Motor neuron (in vitro differentiated cells): ENCODE results near the gene SCAF4. TPM values are rescaled to one million over a fixed set of nuclear protein-coding genes. Genes with fewer than 3 reads are reported as not detected.
A peak's percentile ranks its signal among the peaks of the same experiment; 100 is the strongest.
"Not testable (repeated sequence)": the region's sequence is repeated elsewhere in the genome, so short reads cannot be mapped to it uniquely, and the experiment has no call there.

ENCODE experiments used
- ATAC-seq, 8 experiments: fragments of 200-7000 bp; cut with Tn5 transposase; replicated peaks in 6 of 8; 2 replicates each; pipeline ENCODE4 v1.8.0; 2021; ENCODE audit warnings: mild to moderate bottlenecking in 8 of 8, moderate library complexity in 8 of 8
- H3K27ac ChIP-seq, 2 donors: fragments of 250-450 bp; sonication (Bioruptor Pico); 2 replicates each; pipeline ENCODE4 v1.9.0; 2021; ENCODE audit warnings: antibody characterized with exemption in 2 of 2, mild to moderate bottlenecking in 2 of 2, moderate library complexity in 1 of 2
- H3K4me1 ChIP-seq, 2 donors: fragments of 250-450 bp; sonication (Bioruptor Pico); replicated peaks in 1 of 2; 2 replicates each; pipeline ENCODE4 v1.6.1; 2021; ENCODE audit warnings: antibody characterized with exemption in 2 of 2, mild to moderate bottlenecking in 2 of 2, moderate library complexity in 1 of 2
- H3K4me3 ChIP-seq, 5 donors: fragments of 250-450 bp; sonication (Bioruptor Pico); 2 replicates each; pipeline ENCODE4 v1.9.0; 2021; ENCODE audit warnings: antibody characterized with exemption in 5 of 5, mild to moderate bottlenecking in 5 of 5, moderate library complexity in 4 of 5
- WGBS, 10 experiments: fragments of 450-650 bp; shearing (Covaris generic); methylation state at CpG; one replicate each; pipeline ENCODE4 v1.0.0; 2022; 5-methylcytosine and 5-hydroxymethylcytosine counted together
- in situ Hi-C, 9 experiments: fragments of 400-800 bp; cut with MboI; loops; one replicate each; pipeline ENCODE4 v1.15.0; 2021; ENCODE audit warnings: low sequenced_read_pairs in 9 of 9, low pct_unique_long_range_greater_than_20kb in 2 of 9; ENCODE audit not compliant: unreplicated experiment in 9 of 9
- total RNA-seq, 8 experiments: library from RNA; unstranded; fragments of 300-600 nt; gene quantifications; 2 replicates each; pipeline versions ENCODE4 v1.2.3 to v1.2.4, GENCODE V29; 2022

SCAF4 gene
- total RNA-seq, 8 experiments from 2014 or later: 6.9 to 40.3 (median 15.5) TPM

DNA sequence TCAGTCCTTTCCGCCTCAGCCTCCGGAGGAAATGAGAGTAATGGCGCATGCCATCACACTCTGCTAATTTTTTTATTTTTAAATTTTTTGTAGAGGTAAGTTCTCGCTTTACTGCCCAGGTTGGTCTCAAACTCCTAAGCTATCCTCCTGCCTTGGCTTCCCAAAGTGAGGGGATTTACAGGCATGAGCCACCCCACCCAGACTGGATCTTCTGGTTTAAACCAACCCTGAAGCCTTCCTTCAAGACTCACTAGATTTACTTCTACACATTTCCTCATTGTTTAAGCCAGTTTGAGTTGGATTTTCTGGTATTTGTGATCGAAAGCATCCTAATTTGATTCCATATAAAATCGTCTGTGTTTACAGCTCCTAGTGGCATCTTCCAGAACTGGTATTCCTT, 23.1 kb upstream of the SCAF4 start:
- no peak for ATAC-seq
- in situ Hi-C loops: loop anchor here in 1 of 9 experiments (25.0 kb wide), 1 partner anchor 107 kb away; the partner anchor contains the start of gene HUNK
- WGBS, 10 experiments: 72 to 100% (median 92%) methylated on average over 1 to 6 of the region's 6 CpGs
- H3K4me3 ChIP-seq: no peak overlapping the region
- H3K27ac ChIP-seq: no peak overlapping the region
- peaks cover 6 to 10% of the 10 kb centered on the region in 2 donors for H3K4me1 ChIP-seq

DNA sequence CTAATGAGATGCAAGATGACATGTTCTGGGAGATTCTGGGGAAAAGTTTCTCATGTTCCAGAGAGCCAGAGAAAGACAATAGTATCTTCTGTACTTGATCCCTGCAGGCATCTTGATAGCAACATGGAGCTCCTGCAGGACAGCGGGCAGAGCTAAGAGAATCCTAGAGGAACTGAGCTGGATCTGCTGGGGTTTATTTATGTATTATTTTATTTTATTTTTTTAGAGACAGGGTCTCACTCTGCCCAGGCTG, 22.7 kb upstream of the SCAF4 start:
- H3K27ac ChIP-seq: no peak overlapping the region
- in situ Hi-C loops: loop anchor here in 1 of 9 experiments (25.0 kb wide), 1 partner anchor 108 kb away; the partner anchor contains the start of gene HUNK
- H3K4me1 ChIP-seq: peaks cover 6 to 10% of the 10 kb centered on the region in 2 donors
- no peak for ATAC-seq
- H3K4me3 ChIP-seq: no peak overlapping the region
- WGBS, 10 experiments: 88 to 100% (median 94%) methylated on average over 1 of the region's 1 CpG; no CpG with 5 or more reads in 6 of the 10 experiments

DNA sequence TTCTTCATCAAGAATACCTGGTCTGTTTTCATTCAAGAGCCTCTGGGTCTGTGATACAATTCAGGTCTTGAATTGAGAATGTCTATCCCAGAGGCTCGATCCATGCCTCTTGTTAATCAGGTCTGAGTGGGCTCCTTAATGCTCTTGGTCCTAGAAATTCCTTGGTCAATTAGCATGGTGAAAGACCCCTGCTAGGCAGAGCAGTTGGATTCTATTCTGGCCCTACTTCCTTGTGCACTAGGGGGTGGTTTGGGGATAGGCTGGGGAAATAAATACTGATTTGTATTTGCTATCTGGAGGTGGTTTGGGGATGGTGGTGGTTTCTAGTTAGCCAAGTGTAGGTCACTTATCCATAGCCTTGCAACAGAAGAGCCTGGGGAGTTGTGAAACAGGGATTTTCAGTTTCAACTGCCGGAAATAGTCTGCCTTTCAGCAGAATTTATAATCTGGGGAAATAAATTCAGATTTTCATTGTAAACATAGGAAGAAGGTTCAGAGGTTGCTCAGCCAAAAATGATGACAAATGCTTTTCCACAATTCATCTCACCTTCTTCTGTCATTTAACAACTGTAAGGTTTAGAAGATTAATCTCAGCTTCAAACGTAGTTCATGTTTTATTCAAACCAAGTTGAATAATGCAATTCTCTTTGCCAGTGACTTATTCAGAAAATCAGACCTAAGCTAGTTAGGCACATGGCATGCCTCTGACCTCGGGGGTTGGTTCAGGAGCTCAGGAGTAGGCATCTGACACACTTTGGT, 22.2 kb upstream of the SCAF4 start:
- Histone ChIP-seq H3K27ac (no peak overlapping the region), H3K4me3 (no peak overlapping the region), H3K4me1 (peaks cover 6 to 9% of the 10 kb centered on the region in 2 donors)
- ATAC-seq: peak in 3 of 8 experiments; percentile 33 to 64 (median 49)
- 33 to 71% (median 50%) methylated on average over 1 to 4 of the region's 4 CpGs; no CpG with 5 or more reads in 1 of the 10 experiments for WGBS, 10 experiments
- in situ Hi-C loops: loop anchor here in 1 of 9 experiments (25.0 kb wide), 1 partner anchor 108 kb away; the partner anchor contains the start of gene HUNK

DNA sequence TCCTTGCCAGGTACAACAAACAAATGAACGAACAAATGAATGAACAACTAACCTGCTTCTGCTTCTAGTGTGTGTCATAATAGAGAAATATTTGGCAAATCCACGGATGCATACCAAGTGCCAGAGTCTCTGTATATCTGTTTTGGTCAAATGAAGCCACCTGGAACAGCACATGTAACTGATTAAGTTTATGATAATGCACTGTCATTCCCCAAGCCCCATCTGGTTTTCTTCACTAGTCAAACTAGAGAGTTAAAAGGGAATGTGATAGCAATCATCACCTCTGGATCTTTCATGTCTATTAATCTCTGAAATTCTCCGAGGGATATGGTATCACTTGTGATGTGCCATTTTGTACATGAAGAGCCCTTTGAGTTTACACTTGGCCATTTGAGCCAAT, 21.0 kb upstream of the SCAF4 start:
- in situ Hi-C loops: loop anchor here in 1 of 9 experiments (25.0 kb wide), 1 partner anchor 109 kb away; the partner anchor contains the start of gene HUNK
- no peak overlapping the region for H3K4me3 ChIP-seq
- no peak for ATAC-seq
- H3K27ac ChIP-seq: no peak overlapping the region
- H3K4me1 ChIP-seq: no peaks in the 10 kb centered on the region
- WGBS, 10 experiments: 6 to 100% (median 83%) methylated on average over 1 to 3 of the region's 3 CpGs; no CpG with 5 or more reads in 2 of the 10 experiments

DNA sequence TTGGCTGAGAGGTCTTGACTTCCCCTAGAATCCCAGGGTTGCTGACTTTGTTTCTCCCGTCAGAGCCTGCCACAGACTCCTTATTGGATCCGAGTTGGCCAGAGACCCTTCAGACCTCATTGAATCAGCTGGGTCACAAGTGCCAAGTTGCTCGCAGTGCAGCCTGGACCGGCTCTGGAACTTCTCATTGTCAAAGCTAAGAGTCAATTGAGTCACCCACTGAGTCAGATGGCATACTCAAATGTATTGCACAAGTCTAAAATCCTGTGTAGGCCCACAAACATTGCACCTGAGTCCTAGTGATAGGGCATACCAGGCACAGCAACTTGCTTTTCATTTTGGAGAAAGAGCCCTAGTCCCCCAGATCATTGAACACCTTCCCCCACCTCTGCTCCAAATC, 20.4 kb upstream of the SCAF4 start:
- H3K4me1 ChIP-seq: no peaks in the 10 kb centered on the region
- no peak overlapping the region for H3K27ac ChIP-seq
- H3K4me3 ChIP-seq: no peak overlapping the region
- 13 to 94% (median 83%) methylated on average over 2 to 4 of the region's 4 CpGs; no CpG with 5 or more reads in 5 of the 10 experiments for WGBS, 10 experiments
- in situ Hi-C loops: loop anchor here in 1 of 9 experiments (25.0 kb wide), 1 partner anchor 110 kb away; the partner anchor contains the start of gene HUNK
- ATAC-seq: no peak

DNA sequence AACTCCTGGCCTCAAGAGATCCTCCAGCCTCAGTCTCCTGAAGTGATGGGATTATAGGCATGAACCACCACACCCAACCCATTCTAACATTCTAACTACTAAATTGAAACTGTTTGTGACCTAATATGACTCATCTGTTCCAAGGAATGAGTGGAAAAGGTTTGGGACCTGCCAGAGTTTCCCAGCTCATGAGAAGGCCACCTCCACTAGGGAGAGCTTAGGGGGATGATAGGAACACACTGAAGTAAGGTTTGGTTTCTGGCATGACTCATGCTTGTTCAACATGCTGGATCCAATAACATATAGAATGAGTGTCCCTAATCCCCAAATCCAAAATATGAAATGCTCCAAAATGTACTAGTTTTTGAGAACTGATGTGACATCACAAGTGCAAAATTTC, 18.9 kb upstream of the SCAF4 start:
- no peaks in the 10 kb centered on the region for H3K4me1 ChIP-seq
- H3K4me3 ChIP-seq: no peak overlapping the region
- no peak overlapping the region for H3K27ac ChIP-seq
- in situ Hi-C loops: loop anchor here in 1 of 9 experiments (25.0 kb wide), 1 partner anchor 111 kb away; the partner anchor contains the start of gene HUNK
- no peak for ATAC-seq

DNA sequence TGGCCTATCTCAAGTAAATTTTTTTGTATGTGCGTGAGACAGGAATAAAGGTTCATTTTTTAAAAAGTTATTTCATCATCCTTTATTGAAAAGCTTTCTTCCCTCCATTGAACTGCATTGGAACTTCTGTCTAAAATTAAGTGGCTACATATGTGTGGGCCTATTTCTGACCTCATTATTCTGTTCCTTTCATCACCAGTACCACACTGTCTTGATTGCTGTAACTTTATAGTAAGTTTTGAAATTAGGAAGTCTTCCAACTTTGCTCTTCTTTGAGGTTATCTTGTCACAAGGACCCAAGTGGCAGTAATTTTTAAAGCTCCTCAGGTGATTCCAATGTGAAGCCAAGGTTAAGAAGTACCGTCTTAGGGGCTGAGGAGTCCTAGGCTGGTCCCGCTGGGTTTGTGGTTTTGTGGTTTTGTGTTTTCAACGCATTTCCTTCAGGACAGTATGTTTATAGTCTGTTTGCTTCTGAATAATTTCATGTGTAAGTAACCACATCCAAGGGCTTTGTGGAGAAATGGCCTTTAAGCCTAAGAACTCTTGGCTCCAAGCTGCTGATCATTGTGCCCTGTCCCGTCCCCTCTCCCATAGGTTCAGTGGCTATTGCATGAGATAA, 12.4 kb upstream of the SCAF4 start:
- in situ Hi-C loops: no loop called here
- ATAC-seq: no peak
- H3K4me1 ChIP-seq: no peaks in the 10 kb centered on the region
- H3K27ac ChIP-seq: no peak overlapping the region
- H3K4me3 ChIP-seq: no peak overlapping the region
- WGBS, 10 experiments: 36 to 96% (median 85%) methylated on average over 2 to 5 of the region's 5 CpGs; no CpG with 5 or more reads in 1 of the 10 experiments

DNA sequence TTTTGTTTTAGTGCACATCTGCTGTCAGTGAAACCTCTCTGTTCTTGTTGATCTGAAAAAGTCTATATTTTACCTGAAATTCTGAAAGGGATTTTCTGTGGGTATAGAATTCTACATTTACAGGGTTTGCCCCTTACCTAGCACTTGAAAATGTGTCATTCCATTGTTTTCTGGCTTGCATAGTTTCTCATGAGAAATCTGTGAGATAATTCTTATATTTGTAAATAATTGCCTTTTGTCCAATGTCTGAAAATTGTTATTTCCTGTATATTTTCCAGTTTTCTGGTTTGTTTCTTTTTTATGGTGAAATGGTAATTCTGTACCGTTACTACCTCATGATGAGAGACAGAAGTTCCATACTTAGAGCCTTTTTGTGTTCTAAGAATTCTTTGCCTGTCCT, 11.8 kb upstream of the SCAF4 start:
- H3K4me3 ChIP-seq: no peak overlapping the region
- in situ Hi-C loops: no loop called here
- no peaks in the 10 kb centered on the region for H3K4me1 ChIP-seq
- WGBS, 10 experiments: 60 to 100% (median 83%) methylated on average over 1 of the region's 1 CpG; no CpG with 5 or more reads in 1 of the 10 experiments
- H3K27ac ChIP-seq: no peak overlapping the region
- ATAC-seq: no peak

DNA sequence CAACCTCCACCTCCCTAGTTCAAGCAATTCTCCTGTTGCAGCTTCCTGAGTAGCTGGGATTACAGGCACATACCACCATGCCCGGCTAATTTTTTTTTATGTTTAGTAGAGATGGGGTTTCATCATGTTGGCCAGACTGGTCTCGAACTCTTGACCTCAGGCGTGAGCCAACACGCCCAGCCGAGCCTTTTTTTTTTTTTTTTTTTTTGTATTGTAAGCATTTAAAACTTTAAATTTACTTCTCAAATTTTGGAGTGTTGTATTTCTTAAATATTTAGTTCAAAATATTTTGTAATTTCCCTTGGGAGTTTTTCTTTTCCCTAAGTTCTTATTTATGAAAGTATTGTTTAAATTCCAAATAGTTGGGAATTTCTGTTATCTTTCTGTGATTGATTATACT, 9.2 kb upstream of the SCAF4 start:
- in situ Hi-C loops: no loop called here
- ATAC-seq: no peak
- H3K4me3 ChIP-seq: no peak overlapping the region
- WGBS, 10 experiments: 80 to 100% (median 94%) methylated on average over 1 to 5 of the region's 5 CpGs; no CpG with 5 or more reads in 1 of the 10 experiments
- no peaks in the 10 kb centered on the region for H3K4me1 ChIP-seq
- no peak overlapping the region for H3K27ac ChIP-seq

DNA sequence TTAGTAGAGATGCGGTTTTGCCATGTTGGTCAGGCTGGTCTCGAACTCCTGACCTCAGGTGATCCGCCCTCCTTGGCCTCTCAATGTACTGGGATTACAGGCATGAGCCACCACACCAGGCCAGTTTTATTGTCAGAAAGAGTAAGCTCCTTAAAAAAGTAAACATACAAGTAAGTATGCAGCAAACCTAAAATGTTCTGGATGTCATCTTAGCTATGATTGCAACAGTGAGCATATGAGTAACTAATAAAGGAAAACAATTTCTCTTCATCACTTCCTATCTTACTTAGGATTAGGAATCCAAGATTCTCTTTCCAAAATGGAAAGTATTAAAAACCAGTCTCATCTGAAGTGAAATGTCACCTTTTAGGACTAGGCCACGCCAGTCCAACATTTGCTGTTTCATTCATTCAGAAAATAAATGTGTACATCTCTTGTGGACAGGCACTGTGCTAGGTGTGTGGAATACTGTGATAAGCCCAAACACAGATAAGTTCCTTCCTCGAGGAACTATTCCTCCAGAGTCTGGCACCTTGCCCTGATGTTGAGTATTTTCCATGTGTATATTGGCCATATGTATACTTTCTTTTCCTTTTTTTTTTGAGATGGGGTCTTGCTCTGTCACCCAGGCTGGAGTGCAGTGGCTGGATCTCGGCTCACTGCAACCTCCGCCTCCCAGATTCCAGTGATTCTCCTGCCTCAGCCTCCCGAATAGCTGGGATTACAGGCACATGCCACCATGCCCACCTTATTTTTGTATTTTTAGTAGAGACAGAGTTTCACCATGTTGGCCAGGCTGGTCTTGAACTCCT, 5.9 kb upstream of the SCAF4 start:
- 75 to 100% (median 96%) methylated on average over 1 to 8 of the region's 8 CpGs; no CpG with 5 or more reads in 2 of the 10 experiments for WGBS, 10 experiments
- in situ Hi-C loops, H3K4me3 ChIP-seq, H3K27ac ChIP-seq, ATAC-seq: not testable (repeated sequence)
- H3K4me1 ChIP-seq: peaks cover 11 to 14% of the 10 kb centered on the region in 2 donors

DNA sequence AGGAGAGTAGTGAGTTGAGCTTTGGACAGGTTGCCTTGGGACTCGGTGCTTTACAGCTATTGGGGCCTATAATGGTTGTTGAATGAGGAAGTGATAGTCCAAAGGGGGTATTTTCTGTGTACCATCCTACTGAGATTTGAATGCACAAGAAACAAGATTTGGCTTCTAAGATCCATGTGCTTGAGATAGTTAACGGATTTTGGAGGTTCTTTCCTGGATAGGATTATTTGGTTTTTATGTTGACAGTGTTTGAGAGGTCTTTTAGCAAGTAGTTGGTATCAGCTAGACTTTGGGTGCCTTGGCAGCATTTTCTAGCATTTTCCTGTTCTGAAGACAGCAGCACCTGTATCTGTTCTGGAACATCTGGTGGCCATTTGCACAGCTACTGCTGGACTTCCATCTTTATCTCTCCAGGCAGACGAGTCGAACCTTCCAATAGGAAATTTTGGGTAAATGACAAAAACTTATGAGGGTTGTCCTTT, 3.6 kb upstream of the SCAF4 start:
- H3K4me3 ChIP-seq: no peak overlapping the region
- in situ Hi-C loops: no loop called here

DNA sequence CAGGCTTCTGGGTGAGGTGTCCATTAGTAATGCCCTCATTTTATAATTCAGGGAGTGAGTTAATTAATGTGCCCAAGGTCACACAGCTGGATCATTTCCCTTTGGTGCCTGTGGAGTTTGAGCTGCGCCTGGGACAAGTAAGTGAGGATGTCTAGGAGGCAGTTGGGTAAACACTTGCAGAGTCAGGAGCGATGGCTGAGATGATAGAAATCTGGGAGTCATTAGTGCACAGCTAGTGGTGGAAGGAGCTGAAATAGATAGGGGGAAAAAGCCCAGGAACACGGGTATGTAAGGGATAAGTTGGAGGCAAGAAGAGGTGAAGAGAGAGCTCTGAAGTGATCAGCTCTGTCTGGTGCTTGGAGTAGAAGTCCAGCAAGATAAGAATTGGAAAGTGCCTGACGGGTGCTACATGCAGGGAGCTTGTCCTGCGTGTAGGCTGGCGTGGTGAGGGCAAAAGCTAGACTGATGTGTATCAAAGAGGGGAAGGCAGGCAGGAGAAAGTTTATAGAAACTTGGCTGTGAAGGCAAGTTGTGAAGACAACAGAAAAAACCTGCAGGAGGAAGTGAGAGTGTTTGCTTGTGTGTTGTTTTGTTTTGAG, 1.7 kb upstream of the SCAF4 start:
- Histone ChIP-seq H3K4me1 (peaks cover 18 to 33% of the 10 kb centered on the region in 2 donors), H3K27ac (peak overlapping the region in 1 of 2 donors; percentile 92), H3K4me3 (peak overlapping the region in 2 of 5 donors; percentile 66 to 96)
- ATAC-seq: no peak
- WGBS, 10 experiments: 33 to 80% (median 68%) methylated on average over 1 to 5 of the region's 6 CpGs
- in situ Hi-C loops: no loop called here

More for the DNA sequence above, 3.6 kb upstream of the SCAF4 start:
- no peak for ATAC-seq
- H3K4me1 ChIP-seq: peaks cover 13 to 17% of the 10 kb centered on the region in 2 donors
- 72 to 100% (median 85%) methylated on average over 2 to 4 of the region's 4 CpGs; no CpG with 5 or more reads in 2 of the 10 experiments for WGBS, 10 experiments
- H3K27ac ChIP-seq: no peak overlapping the region
